ENCODE results near the gene TNC. TPM values are rescaled to one million over a fixed set of nuclear protein-coding genes. Genes with fewer than 3 reads are reported as not detected.

Gene TNC
- total RNA-seq, 2 donors from 2014 or later = 35.4 to 92.5 TPM

DNA sequence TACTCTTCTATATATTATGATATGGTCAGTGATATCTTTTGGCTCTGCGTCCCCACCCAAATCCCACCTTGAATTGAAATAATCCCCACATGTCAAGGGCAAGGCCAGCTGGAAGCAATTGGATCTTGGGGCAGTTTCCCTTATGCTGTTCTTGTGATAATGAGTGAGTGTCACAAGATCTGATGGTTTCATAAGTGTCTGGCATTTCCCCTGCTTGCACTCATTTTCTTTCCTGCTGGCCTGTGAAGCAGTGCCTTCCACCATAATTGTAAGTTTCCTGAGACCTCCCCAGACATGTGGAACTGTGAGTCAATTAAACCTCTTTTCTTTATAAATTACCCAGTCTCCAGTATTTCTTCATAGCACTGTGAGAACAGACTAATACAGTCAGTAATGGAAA lies 45.0 kb upstream of the TNC start:
- 95% methylated on average over 1 of the region's 1 CpG for WGBS
- H3K36me3 ChIP-seq = no peaks in the 10 kb centered on the region
- H3K27me3 ChIP-seq (replicated peaks; ENCODE audit: insufficient read depth) = no peaks in the 10 kb centered on the region
- intact Hi-C loops (cut with DNase I) = loop anchor here (5.0 kb wide), 1 partner anchor 34 kb away; no protein-coding TSS in a partner anchor
- no peaks in the 10 kb centered on the region for H3K4me1 ChIP-seq (replicated peaks)
- TF ChIP-seq POLR2AphosphoS5 (IDR thresholded peaks at IDR 0.05) = no peak
- TF ChIP-seq POLR2A (IDR thresholded peaks at IDR 0.05) = no peak
- TF ChIP-seq, protein P1, sequence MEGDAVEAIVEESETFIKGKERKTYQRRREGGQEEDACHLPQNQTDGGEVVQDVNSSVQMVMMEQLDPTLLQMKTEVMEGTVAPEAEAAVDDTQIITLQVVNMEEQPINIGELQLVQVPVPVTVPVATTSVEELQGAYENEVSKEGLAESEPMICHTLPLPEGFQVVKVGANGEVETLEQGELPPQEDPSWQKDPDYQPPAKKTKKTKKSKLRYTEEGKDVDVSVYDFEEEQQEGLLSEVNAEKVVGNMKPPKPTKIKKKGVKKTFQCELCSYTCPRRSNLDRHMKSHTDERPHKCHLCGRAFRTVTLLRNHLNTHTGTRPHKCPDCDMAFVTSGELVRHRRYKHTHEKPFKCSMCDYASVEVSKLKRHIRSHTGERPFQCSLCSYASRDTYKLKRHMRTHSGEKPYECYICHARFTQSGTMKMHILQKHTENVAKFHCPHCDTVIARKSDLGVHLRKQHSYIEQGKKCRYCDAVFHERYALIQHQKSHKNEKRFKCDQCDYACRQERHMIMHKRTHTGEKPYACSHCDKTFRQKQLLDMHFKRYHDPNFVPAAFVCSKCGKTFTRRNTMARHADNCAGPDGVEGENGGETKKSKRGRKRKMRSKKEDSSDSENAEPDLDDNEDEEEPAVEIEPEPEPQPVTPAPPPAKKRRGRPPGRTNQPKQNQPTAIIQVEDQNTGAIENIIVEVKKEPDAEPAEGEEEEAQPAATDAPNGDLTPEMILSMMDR (IDR thresholded peaks at IDR 0.05) = no peak
- DNase-seq (ENCODE audit: low spot score) = no peak
- H3K9me3 ChIP-seq = no peaks in the 10 kb centered on the region
- H3K4me3 ChIP-seq = no peak overlapping the region
- no peak overlapping the region for H3K27ac ChIP-seq

DNA sequence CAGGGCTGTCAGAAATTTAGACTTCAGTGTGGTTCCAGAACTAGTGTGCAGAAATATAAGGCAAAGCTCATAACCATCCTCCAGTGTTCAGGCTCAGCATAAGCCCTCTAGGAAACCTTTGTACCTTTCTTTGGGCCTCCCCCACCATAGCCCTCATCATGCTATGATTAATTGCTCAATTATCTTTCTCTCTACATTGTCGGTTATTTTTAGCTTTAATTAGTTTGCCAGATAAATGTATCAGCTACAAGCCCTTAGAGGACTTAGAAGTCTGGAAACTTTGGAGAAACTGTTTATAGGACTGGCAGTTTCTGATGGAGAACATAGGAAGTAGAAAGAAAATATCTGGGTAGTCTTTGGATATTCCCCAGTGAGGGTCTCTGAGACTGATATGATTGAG lies 43.5 kb upstream of the TNC start:
- WGBS = 28% methylated on average over 1 of the region's 1 CpG

DNA sequence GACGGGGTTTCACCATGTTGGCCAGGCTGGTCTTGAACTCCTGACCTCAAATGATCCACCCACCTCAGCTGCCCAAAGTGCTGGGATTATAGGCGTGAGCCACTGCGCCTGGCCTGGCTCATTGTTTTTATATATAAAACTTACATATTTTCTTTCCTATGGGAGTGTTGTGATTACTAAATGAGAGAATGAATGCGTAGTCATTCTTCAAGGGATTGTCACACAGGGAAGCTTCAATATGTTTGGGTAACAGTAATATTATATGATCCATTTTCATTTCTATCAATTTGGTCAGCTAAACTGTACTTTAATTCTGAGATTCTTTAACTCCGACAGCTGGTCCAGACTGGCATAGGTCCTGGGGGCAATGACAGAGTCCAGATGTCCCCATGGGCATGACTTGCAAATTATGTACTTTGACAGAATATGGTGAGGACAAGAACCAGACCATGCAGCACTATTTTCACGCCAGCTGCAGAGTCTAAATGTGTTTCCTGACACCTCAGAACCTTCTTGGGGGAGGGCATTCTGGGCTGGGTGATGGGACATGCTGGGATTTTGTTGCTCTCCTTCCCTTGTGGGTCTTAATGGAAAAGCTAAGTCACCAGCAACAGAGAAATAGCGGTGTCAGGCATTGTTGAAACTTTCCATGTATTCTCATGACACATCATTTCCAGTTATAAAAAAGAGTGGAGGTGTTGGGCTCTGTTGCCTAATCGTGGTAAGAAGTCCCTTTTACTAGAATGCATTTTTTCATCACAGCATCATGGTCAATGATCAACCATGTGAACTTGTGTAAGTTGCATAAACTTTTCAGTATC lies 40.9 kb upstream of the TNC start:
- TF ChIP-seq POLR2AphosphoS5 (IDR thresholded peaks at IDR 0.05) (no peak), POLR2A (IDR thresholded peaks at IDR 0.05) (no peak)
- TF ChIP-seq, protein P1 (IDR thresholded peaks at IDR 0.05) = no peak
- H3K36me3 ChIP-seq = no peaks in the 10 kb centered on the region
- no peak overlapping the region for H3K4me3 ChIP-seq
- no peaks in the 10 kb centered on the region for H3K27me3 ChIP-seq (replicated peaks; ENCODE audit: insufficient read depth)
- H3K9me3 ChIP-seq = no peaks in the 10 kb centered on the region
- intact Hi-C loops (cut with DNase I) = no loop called here
- DNase-seq (ENCODE audit: low spot score) = no peak
- H3K27ac ChIP-seq = no peak overlapping the region
- no peaks in the 10 kb centered on the region for H3K4me1 ChIP-seq (replicated peaks)
- WGBS = 86% methylated on average over 8 of the region's 8 CpGs

More for the DNA sequence above, 43.5 kb upstream of the TNC start:
- DNase-seq (ENCODE audit: low spot score) = no peak
- intact Hi-C loops (cut with DNase I) = loop anchor here (5.0 kb wide), 1 partner anchor 36 kb away; no protein-coding TSS in a partner anchor
- Histone ChIP-seq H3K4me3 (no peak overlapping the region), H3K4me1 (replicated peaks) (no peaks in the 10 kb centered on the region), H3K36me3 (no peaks in the 10 kb centered on the region), H3K27ac (no peak overlapping the region), H3K9me3 (no peaks in the 10 kb centered on the region), H3K27me3 (replicated peaks; ENCODE audit: insufficient read depth) (no peaks in the 10 kb centered on the region)
- TF ChIP-seq POLR2A (IDR thresholded peaks at IDR 0.05) = no peak
- TF ChIP-seq, protein P1 (IDR thresholded peaks at IDR 0.05) = no peak
- no peak for TF ChIP-seq POLR2AphosphoS5 (IDR thresholded peaks at IDR 0.05)

DNA sequence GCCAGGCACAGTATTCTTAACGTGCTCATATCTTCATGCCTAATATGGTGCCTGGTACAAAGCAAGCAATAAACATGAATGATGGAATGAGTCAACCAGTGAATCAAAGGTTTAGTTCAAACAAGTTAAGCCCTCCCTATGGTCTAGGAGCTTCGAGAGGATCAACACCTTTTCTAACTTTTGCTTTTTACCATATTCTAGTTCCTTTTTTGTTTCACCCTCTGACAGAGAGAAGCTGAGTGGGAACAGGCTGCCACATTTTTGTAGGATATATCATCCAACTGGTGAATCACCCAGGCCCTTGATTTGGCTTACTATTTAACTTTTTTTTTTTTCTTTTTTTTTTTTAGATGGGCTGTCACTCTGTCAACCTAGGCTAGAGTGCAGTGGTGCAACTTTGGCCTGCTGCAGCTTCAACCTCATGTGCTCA lies 39.3 kb upstream of the TNC start:
- Histone ChIP-seq H3K4me1 (replicated peaks) (no peaks in the 10 kb centered on the region), H3K4me3 (no peak overlapping the region), H3K27ac (no peak overlapping the region), H3K9me3 (no peaks in the 10 kb centered on the region), H3K27me3 (replicated peaks; ENCODE audit: insufficient read depth) (no peaks in the 10 kb centered on the region), H3K36me3 (no peaks in the 10 kb centered on the region)
- DNase-seq (ENCODE audit: low spot score) = no peak
- intact Hi-C loops (cut with DNase I) = no loop called here
- 25% methylated on average over 2 of the region's 2 CpGs for WGBS
- TF ChIP-seq, protein P1 (IDR thresholded peaks at IDR 0.05) = no peak
- TF ChIP-seq POLR2AphosphoS5 (IDR thresholded peaks at IDR 0.05) (no peak), POLR2A (IDR thresholded peaks at IDR 0.05) (no peak)

DNA sequence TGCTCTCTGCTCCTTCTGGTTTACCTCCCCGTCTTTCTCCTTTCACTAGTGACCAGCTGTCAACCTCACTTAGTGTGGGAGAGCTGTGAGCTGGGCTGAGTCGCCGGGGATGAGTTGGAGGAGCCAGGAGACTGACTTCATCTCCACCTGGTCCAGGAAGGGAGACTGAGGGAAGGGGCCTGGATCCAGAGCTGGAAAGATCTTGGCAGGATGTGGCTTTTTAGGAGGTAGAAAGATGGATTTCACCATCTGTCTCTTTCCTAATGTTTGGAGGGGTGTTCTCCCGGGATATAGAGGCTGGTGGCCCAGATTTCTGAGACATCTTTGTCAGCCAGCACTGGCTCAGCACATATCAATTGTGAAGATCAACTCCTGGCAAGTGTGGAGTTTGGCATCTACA lies 37.1 kb upstream of the TNC start:
- no peaks in the 10 kb centered on the region for H3K36me3 ChIP-seq
- WGBS = 82% methylated on average over 4 of the region's 4 CpGs
- H3K27me3 ChIP-seq (replicated peaks; ENCODE audit: insufficient read depth) = no peaks in the 10 kb centered on the region
- H3K4me1 ChIP-seq (replicated peaks) = no peaks in the 10 kb centered on the region
- intact Hi-C loops (cut with DNase I) = no loop called here
- H3K9me3 ChIP-seq = no peaks in the 10 kb centered on the region
- no peak overlapping the region for H3K27ac ChIP-seq
- DNase-seq (ENCODE audit: low spot score) = no peak
- no peak overlapping the region for H3K4me3 ChIP-seq
- TF ChIP-seq POLR2AphosphoS5 (IDR thresholded peaks at IDR 0.05) (no peak), POLR2A (IDR thresholded peaks at IDR 0.05) (no peak)
- TF ChIP-seq, protein P1 (IDR thresholded peaks at IDR 0.05) = no peak

All from prostate gland (tissue), 2 donors.